RPMI8226 (cell line): ENCODE data around the gene MAB21L4.

Experiments
- DNase-seq: peaks from one replicate; pipeline ENCODE4 v3.0.0-alpha.2; 2015

MAB21L4 gene

DNA sequence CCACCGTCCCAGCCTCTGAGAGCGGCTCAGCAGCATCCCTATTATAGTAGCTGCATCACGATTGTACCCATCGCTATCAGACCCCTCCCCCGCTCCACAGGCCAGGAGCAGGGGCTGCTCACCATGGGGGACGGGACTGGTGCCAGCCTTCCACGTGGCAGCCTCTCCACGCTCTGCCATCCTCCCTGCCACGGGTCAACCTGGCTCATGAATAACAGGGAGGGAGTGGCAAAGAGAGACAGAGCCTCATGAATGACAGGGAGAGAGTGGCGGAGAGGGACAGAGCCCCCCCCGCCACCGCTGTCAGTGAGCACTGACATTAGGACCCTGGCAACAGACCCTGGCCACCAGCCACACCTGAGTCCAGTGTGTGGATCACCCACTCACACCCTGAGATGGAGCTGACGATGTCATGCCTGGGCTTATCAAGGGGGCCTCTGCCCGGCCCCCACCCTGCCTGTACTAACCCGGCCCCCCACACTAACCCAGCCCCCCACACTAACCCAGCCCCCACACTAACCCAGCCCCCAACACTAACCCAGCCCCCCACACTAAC is 27.1 kb upstream of the MAB21L4 start:
- peak; percentile 2 for DNase-seq

DNA sequence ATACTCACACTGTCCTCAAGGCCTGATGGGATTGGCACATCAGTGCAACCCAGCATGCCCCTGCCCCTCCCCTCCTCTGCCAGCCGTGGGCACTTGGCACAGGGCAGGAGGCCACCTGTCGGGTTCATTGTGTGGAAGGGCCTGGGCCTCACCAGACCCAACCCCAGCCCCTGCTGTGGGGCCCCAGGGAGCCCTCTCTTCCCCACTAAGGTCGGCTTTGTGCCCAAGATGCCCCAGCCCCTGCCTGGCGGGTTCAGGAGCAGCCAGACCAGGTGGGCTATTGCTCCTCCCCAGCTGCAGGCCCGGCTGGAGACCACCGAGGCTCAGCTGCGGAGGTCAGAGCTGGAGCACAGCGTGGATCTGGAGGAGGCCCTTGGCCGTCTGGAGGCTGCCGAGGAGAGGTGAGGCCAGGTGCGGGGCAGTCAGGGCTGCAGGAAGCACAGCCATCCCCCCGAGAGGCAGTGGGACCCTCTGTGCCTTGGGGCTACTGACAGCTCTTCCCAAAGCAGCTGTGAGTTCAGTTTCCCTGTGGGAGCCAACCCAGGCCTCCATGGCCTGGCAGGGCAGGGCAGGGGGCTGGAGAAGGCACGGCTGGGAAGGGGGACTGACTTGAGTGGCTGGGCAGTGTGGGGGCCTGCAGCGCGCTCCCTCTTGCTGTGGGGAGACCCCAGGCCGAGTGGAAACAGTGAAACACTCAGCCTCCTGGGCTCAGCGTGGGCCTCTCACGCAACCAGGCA is 26.5 kb upstream of the MAB21L4 start:
- DNase-seq: peak; percentile 5

DNA sequence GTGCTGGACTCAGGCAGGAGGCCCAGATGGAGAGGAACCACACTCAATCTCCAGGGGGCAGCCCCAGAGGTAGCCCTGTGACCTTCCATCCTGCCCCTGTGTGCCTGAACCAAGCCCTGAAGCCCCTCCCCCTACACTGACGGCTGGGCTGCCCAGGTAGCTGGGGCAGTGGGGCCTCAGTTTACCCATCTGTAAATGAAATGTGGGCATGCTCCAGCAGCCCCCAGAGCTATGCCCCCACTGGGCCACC is 26.0 kb upstream of the MAB21L4 start:
- DNase-seq: peak; percentile 1

DNA sequence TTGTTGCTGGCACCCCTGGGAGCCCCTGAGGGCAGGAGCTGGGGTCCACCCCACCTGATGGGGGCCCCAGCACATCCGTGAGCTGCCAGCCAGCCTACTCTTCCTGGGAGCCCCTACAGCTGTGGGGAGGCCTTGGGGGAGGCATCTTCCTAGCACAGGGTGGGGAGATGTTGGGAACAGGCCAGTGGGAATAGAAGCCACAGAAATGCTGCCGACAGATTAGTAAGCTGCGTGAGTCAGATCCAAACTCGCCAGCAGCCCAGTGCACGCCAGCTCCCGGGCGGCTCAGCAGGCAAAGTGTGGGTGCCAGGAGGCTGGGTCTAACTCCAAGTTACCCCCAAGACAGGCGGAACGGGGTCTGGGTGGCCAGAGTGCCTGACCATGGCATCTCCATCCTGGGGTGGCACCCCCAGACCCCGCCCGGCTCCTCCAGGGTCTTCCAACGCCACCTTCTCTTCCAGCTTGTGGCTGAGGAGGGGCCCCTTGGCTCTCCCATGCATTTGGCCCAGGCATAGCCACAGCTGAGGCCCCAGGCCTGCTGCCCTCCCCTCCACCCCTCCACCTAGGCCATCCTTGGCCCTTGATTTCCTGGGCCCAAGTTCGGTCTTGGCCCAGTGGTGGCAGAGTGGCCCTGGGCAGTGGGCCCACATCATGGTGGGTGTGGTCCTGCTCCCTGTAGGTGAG is 25.5 kb upstream of the MAB21L4 start:
- peak; percentile 1 for DNase-seq

DNA sequence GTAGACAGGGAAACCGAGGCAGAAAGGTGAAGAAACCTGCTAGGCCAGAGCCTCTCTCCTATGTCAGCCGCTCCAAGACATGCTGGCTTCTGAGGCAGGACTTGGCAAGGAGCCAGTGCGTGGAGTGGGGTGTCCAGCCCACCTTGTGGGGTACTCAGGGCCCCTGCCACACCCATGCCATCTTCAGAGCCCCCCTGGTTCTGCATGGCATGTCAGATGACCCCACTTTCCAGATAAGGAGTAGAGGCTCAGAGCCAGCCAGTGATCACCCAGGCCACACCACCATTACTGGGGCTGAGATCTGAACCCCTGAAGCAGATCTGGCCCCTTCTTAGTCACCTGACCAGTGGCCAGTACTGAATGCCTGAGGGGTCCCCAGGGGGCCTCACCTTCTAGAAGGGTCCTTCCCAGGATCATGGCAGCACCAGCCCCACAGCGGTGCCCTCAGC is 24.9 kb upstream of the MAB21L4 start:
- no peak for DNase-seq

DNA sequence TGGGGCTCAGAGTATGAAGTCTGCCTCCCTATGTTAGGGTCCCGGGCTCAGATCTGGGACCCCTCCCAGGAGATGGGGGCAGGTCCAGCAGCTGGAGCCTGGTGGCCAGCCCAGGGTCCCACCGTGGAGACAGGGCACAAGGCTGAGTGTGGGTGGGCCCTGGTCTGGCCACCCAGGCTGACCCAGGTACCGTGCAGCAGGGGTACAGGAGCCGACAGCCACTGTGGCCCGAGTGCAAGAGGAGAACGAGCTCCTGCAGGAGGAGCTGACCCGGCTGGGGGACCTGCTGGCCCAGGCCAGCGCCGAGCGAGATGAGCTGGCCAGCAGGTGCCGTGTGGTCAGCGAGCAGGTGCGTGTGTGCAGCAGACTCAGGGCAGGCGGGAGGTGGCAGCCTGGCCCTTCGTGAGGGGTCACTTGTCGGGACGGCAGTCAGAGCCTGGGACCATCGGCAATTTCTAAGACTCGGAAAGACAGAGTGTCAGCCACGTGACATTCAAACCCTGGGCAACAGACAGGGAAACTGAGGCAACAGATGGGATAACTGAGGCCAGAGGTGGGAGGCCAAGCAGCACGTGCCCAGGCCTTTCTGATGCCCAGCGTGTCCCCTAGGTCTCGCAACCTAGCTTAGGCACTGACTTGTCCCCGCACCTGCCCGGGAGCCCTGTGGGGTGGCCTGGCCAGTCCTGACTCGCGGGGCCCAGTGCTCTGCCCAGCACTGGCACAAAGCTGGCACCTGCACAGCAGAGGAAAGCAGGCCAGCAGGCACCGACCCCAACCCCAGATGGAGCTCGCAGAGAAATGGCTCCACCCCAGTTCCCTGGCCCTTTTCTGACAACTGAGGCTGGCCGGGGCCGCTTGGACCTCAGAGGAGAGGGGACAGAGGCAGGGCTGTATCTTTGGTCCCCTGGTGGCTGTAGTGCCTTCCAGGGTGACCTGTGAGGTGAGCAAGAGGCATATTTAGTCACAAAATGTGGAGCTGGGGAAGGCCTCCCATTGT is 24.1 kb upstream of the MAB21L4 start:
- peak; percentile 0 for DNase-seq

DNA sequence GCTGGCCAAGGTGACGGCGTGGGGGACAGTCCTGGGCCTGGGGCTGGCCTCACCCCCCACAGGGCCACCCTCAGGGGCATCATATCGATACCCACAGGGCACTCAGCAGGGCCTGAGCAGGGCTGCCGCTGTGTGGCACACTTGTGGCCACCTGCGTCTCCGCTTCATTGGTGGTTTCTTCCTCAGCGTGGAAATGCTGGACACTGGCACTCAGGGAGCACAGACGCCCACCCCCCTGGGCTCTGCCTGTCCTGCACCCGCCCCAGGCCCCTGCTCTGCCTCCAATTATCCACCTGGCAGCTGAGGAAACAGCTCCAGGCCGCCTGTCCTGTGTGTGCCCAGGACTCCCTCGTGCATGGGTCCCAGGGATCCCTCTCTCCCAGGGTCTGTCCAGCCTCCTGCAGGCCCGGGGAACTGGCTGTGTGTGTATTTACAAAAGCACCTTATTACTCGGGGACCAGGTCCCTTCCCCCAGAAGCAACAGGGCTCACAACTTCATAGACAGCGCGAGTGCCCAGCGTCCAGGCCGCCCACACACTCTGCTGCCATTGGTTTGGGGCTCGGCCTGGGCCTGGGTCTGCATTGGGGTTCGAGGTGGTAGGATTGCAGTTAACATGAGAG is 23.3 kb upstream of the MAB21L4 start:
- DNase-seq: peak; percentile 2

DNA sequence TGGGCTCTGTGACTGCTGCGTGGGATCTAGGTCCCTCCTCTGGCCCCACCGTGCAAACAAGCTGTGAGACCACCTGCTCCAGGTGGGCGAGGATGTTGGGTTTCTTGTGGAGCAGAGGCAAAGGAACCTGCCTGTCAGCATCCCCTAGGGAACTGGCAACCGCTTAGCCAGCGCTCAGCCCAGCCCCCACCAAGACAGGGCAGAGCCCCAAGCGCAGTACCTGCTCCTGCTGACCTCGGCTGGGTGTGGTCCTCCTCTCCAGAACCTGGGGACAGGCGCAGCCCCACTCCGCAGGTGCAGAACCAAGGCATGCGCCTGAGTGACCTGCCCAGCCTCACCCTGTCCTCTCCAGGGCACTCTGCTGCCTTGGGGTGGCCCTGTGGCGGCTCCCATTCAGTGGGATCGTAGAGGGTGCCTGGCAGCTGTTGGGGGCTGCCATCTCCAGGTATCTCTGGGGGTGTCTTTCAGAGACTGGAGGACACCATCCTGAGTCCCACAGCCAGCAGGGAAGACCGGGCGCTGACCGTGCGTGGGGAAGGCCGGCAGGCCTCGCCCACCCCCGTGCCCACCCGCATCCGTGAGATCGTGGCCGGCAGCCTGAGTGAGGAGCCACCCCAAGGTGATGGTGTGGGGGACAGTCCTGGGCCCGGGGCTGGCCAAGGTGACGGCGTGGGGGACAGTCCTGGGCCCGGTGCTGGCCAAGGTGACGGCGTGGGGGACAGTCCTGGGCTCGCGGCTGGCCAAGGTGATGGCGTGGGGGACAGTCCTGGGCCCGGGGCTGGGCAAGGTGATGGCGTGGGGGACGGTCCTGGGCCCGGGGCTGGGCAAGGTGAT is 22.5 kb upstream of the MAB21L4 start:
- DNase-seq: peak; percentile 30

DNA sequence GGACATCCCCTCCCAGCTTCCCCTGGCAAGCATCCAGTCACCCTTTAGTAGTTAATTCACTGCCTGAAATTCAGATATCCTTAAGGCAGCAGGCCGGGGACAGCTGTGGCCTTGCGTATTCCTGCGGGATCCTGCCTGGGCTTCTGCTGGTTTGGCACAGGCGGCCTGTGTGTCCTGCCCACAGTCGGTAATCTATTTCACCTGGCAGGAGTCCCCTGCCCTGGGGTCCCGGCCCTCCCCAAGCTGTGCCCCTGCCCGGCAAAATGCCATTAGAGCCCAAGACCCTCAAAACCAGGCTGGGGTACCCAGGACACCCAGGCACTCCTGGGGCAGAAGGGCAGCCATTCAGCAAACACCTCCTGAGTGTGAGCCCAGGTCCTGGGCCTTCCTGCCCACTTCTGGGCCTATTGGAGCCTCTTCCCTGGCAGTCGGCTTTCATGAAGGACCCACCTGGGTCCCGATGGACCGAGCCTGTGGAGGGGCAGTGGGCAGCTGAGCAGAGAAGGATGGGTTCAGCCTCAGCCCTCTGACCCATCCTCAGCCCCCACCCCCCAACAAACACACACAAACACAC is 21.8 kb upstream of the MAB21L4 start:
- peak; percentile 1 for DNase-seq

DNA sequence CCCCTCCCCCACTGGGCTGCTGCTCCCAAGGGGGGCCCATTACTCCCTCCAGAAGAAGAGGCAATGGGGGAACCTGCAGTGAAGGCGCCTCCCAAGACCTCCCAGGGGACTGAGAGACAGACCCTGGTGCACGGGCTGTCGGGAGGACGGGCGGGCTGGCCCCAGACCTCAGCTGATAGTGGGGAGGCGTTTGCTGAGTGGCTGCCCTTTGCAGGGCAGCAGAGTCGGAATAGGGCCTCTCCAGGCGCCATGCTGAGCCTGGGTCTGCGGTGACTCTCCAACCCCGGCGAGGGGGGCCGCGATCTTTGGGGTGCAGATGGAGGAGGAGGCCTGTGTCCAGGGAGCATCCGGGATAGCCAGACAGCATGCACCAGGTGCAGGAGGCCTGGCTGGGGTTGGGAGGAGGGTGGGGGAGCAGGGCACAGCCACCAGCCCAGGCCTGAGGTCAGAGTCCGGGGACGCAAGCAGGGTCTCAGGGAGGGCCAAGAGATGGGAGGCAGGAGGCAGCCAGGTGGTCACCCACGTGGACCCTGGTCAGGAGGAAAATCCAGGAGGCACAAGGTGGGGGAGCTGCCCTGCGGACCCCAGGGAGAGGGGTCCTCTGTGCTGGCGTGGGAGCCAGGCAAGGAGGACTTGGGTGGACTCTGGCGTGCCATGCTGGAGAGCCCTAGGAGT is 21.2 kb upstream of the MAB21L4 start:
- no peak for DNase-seq

DNA sequence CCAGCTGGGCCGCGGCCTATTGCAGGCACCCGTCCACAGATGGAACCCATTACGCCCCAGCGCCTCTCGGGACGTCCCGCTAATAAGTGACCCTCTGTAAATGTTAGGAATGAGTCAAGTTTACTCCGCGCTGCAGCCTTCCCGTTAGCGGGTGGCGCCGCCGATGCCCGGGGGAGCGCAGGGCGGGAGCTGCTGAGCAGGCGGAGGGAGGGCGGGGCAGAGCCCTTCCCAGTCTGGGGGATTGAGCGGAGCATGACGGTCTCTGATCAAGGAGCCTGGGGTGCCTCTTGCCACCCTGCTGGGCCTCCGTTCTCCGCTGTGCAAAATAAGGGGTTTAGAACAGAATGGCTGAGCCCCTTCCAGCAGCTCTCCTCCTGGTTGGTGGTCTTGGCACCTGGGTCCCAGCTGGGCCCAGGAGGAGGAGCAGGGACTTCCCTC is 20.6 kb upstream of the MAB21L4 start:
- no peak for DNase-seq

DNA sequence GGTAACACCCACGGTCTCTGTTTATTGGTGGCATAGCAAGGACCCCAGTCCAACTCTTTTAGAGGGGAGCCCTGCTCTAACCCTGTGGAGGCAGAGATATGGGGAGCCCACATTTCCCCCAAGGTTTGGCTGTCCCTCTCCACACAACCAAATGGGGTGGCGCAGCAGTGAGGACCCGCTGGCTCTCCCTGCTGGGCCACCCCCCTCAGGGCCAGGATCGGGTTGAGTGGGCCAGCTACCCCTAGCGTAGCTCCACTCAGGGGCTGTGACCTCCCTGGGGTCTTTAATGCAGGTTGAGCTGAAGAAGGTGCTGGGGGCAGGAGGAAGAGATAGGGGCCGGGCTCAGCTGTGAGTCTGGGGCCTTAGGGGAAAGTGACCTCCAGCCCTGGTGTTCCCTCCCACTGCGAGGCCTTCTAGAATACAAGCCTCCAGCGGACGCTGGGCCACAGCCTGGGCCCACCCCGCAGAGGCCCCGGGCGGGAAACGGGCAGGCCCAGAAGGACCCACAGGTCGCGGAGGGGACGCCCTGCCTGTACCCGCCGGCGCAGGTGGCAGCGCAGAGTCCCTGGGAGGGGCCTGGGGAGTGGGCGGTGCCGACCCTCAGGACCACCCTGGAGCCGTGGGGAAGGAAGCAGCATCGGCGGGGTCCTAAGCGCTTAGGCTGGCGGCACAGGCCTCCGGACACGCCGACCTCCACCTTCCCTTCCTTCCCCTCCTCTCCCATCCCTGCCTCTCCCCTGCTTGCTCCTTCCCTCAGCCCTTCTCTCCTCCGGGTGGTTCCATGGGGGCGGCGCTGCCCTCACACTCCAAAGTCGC is 19.8 kb upstream of the MAB21L4 start:
- DNase-seq: no peak

DNA sequence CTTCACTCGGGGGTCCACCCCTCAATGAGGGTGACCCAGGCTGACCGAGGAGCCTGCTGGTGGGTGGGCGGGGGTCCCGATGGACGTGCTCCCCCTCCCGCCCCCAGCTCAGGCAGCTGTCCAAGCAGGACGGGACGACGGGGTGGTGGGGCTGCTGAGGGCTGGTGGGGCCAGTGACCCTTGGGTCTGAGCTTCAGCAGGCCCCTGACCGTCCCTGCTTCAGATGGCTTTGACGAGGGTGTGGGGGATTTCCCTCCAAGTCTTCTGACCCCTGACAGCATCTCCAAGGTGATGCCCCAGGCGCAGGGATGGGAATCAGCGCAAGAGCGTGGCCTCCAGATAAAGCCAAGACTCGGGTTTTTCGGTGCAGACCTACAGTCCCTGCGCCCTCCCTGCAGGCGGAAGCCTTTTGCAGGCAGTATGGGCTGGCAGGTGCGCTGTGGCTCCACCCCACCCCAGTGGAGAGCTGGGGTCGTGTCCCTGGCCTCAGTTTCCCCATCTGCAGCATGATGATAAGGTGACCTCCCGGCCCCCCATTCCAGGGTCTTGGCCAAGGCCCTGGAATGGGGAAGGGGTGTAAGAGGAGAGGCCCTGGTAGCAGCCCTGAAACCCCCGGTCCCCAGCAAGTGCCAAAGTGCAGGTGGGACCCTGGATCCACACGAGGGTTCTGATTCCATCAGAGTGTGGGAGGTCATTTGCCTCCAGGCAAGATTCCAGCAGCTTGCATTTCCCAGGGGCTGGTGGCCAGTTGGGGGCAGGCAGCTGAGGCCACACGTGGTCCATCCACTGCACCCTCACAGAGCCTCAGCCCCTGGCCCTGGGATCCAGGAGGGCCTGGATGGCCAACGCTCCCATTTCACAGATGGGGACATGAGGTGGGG is 18.9 kb upstream of the MAB21L4 start:
- no peak for DNase-seq

DNA sequence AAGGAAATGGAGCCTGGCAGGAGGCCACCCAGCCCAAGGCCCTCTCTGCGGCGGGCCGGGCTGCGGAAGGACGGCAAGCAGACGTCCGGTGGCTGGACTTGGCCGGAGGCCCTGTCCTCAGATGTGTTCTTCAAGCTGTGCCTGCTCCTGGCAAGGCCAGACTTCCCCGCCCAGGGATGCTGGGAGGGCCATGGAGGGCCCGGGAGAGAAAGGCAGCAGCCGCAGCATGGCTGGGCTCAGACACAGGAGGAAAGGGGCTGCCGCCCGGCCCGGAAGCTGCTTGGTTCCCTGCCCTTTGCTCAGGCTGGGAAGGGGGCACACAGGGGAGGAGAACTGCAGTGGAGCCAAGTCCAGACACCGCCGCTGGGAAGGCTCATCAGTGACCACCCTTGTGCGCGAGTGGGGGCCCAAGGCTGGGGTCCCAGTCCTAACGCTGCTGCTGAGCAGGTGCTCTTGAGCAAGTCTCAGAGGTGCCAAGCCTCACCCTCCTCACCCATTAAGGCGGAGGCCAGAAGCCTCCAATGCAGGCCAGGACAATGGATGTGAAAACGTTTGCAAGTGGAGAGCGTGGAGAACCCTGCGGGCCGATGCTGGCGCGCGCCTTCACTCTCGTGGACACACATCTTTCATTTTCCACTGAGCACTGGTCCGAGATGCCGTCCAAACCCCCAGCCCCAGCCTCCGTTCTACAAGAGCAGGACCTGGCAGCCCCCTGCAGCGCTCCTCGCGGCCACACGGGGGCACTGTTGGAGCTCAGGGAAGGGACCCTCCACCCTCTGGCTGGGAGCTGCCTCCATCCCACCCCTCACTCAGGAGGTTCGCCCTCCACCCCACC is 18.1 kb upstream of the MAB21L4 start:
- DNase-seq: no peak

DNA sequence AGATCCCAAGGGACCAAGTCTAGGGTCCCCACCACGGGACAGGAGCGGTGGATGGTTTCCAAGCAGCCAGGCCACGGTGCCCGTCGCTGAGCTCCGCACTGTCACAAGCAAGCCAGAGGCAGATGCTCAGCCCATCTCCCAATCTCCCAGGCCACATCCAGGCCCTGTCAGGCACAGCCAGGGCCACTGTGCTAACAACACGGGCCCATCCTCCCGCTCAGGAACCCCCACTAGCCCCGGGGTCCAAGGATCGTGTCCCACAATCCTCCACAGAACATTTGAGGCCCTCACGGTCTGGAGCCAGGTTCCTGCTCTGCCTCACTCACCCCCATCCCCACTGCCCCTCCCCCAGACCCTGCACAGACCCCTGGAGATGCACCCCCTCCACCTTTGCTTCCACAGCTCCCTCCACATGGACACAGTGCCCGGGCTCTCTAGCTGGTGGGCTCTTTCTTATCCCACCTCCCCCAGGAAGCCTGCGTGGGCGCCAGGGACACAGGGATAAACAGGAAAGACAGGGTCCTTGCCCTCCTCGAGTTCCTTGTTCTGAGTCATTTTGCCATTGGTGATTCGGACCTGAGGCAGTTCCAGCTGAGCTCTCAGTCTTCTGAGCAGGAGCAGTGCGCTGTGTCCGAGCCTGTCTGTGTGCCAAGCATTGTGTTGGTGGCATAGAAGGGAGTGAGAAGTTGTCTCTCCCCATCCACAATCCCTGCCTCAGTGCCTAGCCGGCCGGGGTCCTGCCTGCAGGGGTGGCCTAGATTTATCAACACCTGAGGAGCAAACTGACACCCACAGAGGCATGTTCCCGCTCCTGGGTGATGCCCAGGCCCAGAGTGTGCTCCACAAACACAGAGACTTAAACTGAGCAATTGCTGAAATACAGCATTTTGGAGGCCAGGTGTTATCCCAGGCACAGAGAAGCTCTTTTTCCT is 17.2 kb upstream of the MAB21L4 start:
- no peak for DNase-seq

DNA sequence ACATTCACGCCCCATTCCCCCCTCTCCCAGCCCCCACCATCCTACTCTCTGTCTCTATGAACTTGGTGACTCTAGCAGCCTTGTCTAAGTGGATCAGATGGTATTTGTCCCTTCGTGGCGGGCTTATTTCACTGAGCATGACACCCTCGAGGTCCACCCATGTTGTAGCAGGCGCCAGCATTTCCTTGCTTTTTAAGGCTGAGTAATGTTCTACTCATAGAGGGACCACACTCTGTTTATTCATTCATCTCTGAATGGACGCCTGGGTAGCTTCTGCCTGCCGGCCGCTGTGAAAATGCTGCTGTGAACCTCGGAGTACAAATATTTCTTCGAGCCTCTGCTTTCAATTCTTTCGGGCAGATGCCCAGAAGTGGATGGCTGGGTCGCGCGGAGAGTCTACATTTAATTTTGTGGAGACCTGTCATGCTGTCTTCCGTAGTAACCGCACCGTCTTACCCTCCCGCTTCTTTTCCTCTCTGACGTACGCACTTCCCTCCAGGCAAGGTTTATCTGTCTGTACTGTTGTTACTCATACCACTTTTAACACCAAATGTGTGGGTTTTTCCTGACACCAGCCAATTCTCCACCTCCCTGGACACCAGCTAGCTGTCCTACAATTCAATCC is 15.8 kb upstream of the MAB21L4 start:
- DNase-seq: no peak
